Central memory CD8-positive, alpha-beta T cell (primary cell): ENCODE measurements around the gene ZFYVE1.
"Not testable (repeated sequence)": the region's sequence is repeated elsewhere in the genome, so short reads cannot be mapped to it uniquely, and the experiment has no call there.

ENCODE experiments used
- ATAC-seq: fragments of 150-1000 bp; cut with Tn5 transposase; replicated peaks from 2 replicates; pipeline ENCODE4 v1.10.0; 2022; ENCODE audit warnings: mild to moderate bottlenecking, moderate FRiP score, moderate number of reproducible peaks; ENCODE audit not compliant: poor library complexity, severe bottlenecking; ENCODE audit errors: extremely low read depth
- DNase-seq, 2 donors: peaks; one replicate each; pipeline ENCODE4 v3.0.0; 2021; ENCODE audit warnings: low spot score in 2 of 2
- H3K27ac Mint-ChIP-seq: one replicate; pipeline ENCODE4 v1.8.0; 2022; ENCODE audit warnings: low read depth, mild to moderate bottlenecking, moderate library complexity, mixed read lengths
- H3K27me3 Mint-ChIP-seq: one replicate; pipeline ENCODE4 v1.8.0; 2022; ENCODE audit warnings: mixed read lengths
- H3K36me3 Mint-ChIP-seq: one replicate; pipeline ENCODE4 v1.8.0; 2022; ENCODE audit warnings: mild to moderate bottlenecking, moderate library complexity, mixed read lengths; ENCODE audit not compliant: insufficient read depth
- H3K4me1 Mint-ChIP-seq: one replicate; pipeline ENCODE4 v1.8.0; 2022; ENCODE audit warnings: mixed read lengths
- H3K4me3 Mint-ChIP-seq: one replicate; pipeline ENCODE4 v1.8.0; 2022; ENCODE audit warnings: mild to moderate bottlenecking, moderate library complexity, mixed read lengths
- H3K9me3 Mint-ChIP-seq: one replicate; pipeline ENCODE4 v1.8.0; 2022; ENCODE audit warnings: mixed read lengths

Gene ZFYVE1

GRCh38 chr14:73026243-73026844 is 562 bp downstream of the ZFYVE1 start:
- peak overlapping the region; percentile 94 for H3K27ac Mint-ChIP-seq
- no peaks in the 10 kb centered on the region for H3K27me3 Mint-ChIP-seq
- peak overlapping the region; percentile 91 for H3K4me3 Mint-ChIP-seq
- H3K4me1 Mint-ChIP-seq = peaks cover 51% of the 10 kb centered on the region
- H3K9me3 Mint-ChIP-seq = no peaks in the 10 kb centered on the region
- no peak for ATAC-seq
- no peak for DNase-seq
- peaks cover 20% of the 10 kb centered on the region for H3K36me3 Mint-ChIP-seq

GRCh38 chr14:73025544-73025943 is 1.4 kb downstream of the ZFYVE1 start:
- H3K4me3 Mint-ChIP-seq = peak overlapping the region; percentile 91
- peaks cover 51% of the 10 kb centered on the region for H3K4me1 Mint-ChIP-seq

GRCh38 chr14:73022051-73022450 is 4.9 kb downstream of the ZFYVE1 start:
- Mint-ChIP-seq H3K4me1 (peaks cover 61% of the 10 kb centered on the region), H3K9me3 (no peaks in the 10 kb centered on the region), H3K4me3 (no peak overlapping the region), H3K27ac (no peak overlapping the region), H3K27me3 (no peaks in the 10 kb centered on the region), H3K36me3 (peaks cover 35% of the 10 kb centered on the region)
- DNase-seq (no peak), ATAC-seq (no peak)

More at GRCh38 chr14:73025544-73025943, 1.4 kb downstream of the ZFYVE1 start:
- DNase-seq (no peak), ATAC-seq (no peak)
- Mint-ChIP-seq H3K27ac (no peak overlapping the region), H3K9me3 (no peaks in the 10 kb centered on the region), H3K27me3 (no peaks in the 10 kb centered on the region), H3K36me3 (peaks cover 20% of the 10 kb centered on the region)

- ATAC-seq, H3K27me3 Mint-ChIP-seq, H3K4me3 Mint-ChIP-seq, H3K9me3 Mint-ChIP-seq, DNase-seq, H3K27ac Mint-ChIP-seq: not testable (repeated sequence)
- Mint-ChIP-seq H3K36me3 (peaks cover 27% of the 10 kb centered on the region), H3K4me1 (peaks cover 56% of the 10 kb centered on the region)
Observed at GRCh38 chr14:73016011-73016410, 10.9 kb downstream of the ZFYVE1 start.

GRCh38 chr14:73015552-73015951 is 11.4 kb downstream of the ZFYVE1 start:
- H3K27me3 Mint-ChIP-seq, ATAC-seq, H3K27ac Mint-ChIP-seq, DNase-seq, H3K9me3 Mint-ChIP-seq, H3K4me3 Mint-ChIP-seq: not testable (repeated sequence)
- H3K4me1 Mint-ChIP-seq = peaks cover 56% of the 10 kb centered on the region
- peaks cover 27% of the 10 kb centered on the region for H3K36me3 Mint-ChIP-seq

- DNase-seq = no peak
- no peak for ATAC-seq
- H3K4me3 Mint-ChIP-seq = no peak overlapping the region
- peaks cover 56% of the 10 kb centered on the region for H3K4me1 Mint-ChIP-seq
- H3K36me3 Mint-ChIP-seq = peaks cover 26% of the 10 kb centered on the region
- H3K27ac Mint-ChIP-seq = peak overlapping the region; percentile 44
- no peaks in the 10 kb centered on the region for H3K27me3 Mint-ChIP-seq
- H3K9me3 Mint-ChIP-seq = no peaks in the 10 kb centered on the region
Observed at GRCh38 chr14:73014105-73014504, 12.8 kb downstream of the ZFYVE1 start.

GRCh38 chr14:73011189-73011588 is 15.7 kb downstream of the ZFYVE1 start:
- Mint-ChIP-seq H3K36me3 (peaks cover 25% of the 10 kb centered on the region), H3K4me1 (peaks cover 40% of the 10 kb centered on the region)
- not testable (repeated sequence) for H3K4me3 Mint-ChIP-seq, H3K9me3 Mint-ChIP-seq, DNase-seq, ATAC-seq, H3K27ac Mint-ChIP-seq, H3K27me3 Mint-ChIP-seq

- ATAC-seq (no peak), DNase-seq (no peak)
- Mint-ChIP-seq H3K4me1 (peaks cover 30% of the 10 kb centered on the region), H3K36me3 (peaks cover 26% of the 10 kb centered on the region), H3K4me3 (no peak overlapping the region), H3K9me3 (no peaks in the 10 kb centered on the region), H3K27me3 (no peaks in the 10 kb centered on the region), H3K27ac (no peak overlapping the region)
Observed at GRCh38 chr14:73008501-73008900, 18.4 kb downstream of the ZFYVE1 start.

GRCh38 chr14:73007835-73008234 is 19.1 kb downstream of the ZFYVE1 start:
- no peak overlapping the region for H3K4me3 Mint-ChIP-seq
- DNase-seq = no peak
- H3K9me3 Mint-ChIP-seq = no peaks in the 10 kb centered on the region
- H3K27ac Mint-ChIP-seq = no peak overlapping the region
- peaks cover 25% of the 10 kb centered on the region for H3K4me1 Mint-ChIP-seq
- no peaks in the 10 kb centered on the region for H3K27me3 Mint-ChIP-seq
- ATAC-seq = no peak
- peaks cover 24% of the 10 kb centered on the region for H3K36me3 Mint-ChIP-seq

- peaks cover 25% of the 10 kb centered on the region for H3K36me3 Mint-ChIP-seq
Observed at GRCh38 chr14:73004641-73005040, 22.3 kb downstream of the ZFYVE1 start.

GRCh38 chr14:73003681-73004080 is 23.2 kb downstream of the ZFYVE1 start:
- H3K27me3 Mint-ChIP-seq = no peaks in the 10 kb centered on the region
- H3K9me3 Mint-ChIP-seq = no peaks in the 10 kb centered on the region
- no peak overlapping the region for H3K4me3 Mint-ChIP-seq
- peaks cover 21% of the 10 kb centered on the region for H3K36me3 Mint-ChIP-seq
- DNase-seq (no peak), ATAC-seq (no peak)
- H3K4me1 Mint-ChIP-seq = peaks cover 24% of the 10 kb centered on the region
- no peak overlapping the region for H3K27ac Mint-ChIP-seq

More at GRCh38 chr14:73004641-73005040, 22.3 kb downstream of the ZFYVE1 start:
- not testable (repeated sequence) for H3K9me3 Mint-ChIP-seq, ATAC-seq, H3K27me3 Mint-ChIP-seq, H3K4me3 Mint-ChIP-seq, DNase-seq, H3K27ac Mint-ChIP-seq
- H3K4me1 Mint-ChIP-seq = peaks cover 24% of the 10 kb centered on the region

- no peaks in the 10 kb centered on the region for H3K27me3 Mint-ChIP-seq
- no peaks in the 10 kb centered on the region for H3K9me3 Mint-ChIP-seq
- peaks cover 18% of the 10 kb centered on the region for H3K4me1 Mint-ChIP-seq
- no peak overlapping the region for H3K4me3 Mint-ChIP-seq
- peaks cover 31% of the 10 kb centered on the region for H3K36me3 Mint-ChIP-seq
- ATAC-seq (no peak), DNase-seq (no peak)
- no peak overlapping the region for H3K27ac Mint-ChIP-seq
Observed at GRCh38 chr14:73000073-73000472, 26.8 kb downstream of the ZFYVE1 start.

GRCh38 chr14:72999316-72999715 is 27.6 kb downstream of the ZFYVE1 start:
- H3K27me3 Mint-ChIP-seq = no peaks in the 10 kb centered on the region
- H3K4me1 Mint-ChIP-seq = peaks cover 18% of the 10 kb centered on the region
- no peak overlapping the region for H3K4me3 Mint-ChIP-seq
- H3K9me3 Mint-ChIP-seq = no peaks in the 10 kb centered on the region
- no peak for ATAC-seq
- H3K36me3 Mint-ChIP-seq = peaks cover 30% of the 10 kb centered on the region
- H3K27ac Mint-ChIP-seq = no peak overlapping the region
- DNase-seq = no peak
